Neural cell (in vitro differentiated cells): ENCODE measurements around the gene NDUFA11. TPM values are rescaled to one million over a fixed set of nuclear protein-coding genes. Genes with fewer than 3 reads are reported as not detected.

Experiments
- H2AFZ ChIP-seq: fragments of 200-600, 300-800 bp; sonication (generic), shearing (Covaris generic); 2 replicates; pipeline ENCODE4 v1.6.0; 2014; ENCODE audit warnings: low read depth, mild to moderate bottlenecking, antibody characterized with exemption, low read length, moderate library complexity
- H3F3A ChIP-seq: fragments of 200-600 bp; shearing (Covaris generic); 2 replicates; pipeline ENCODE4 v1.6.1; 2016; ENCODE audit warnings: mild to moderate bottlenecking, moderate library complexity, mixed read lengths, antibody characterized with exemption, low read length; ENCODE audit not compliant: insufficient read depth, poor library complexity, severe bottlenecking
- H3K27ac ChIP-seq: fragments of 200-600, 300-800 bp; sonication (generic), shearing (Covaris generic); 2 replicates; pipeline ENCODE4 v1.5.1; 2014; ENCODE audit warnings: mild to moderate bottlenecking, low read length, moderate library complexity
- H3K27me3 ChIP-seq: fragments of 300-800, 200-600 bp; sonication (generic), shearing (Covaris generic); 2 replicates; pipeline ENCODE4 v1.6.0; 2014; ENCODE audit warnings: mild to moderate bottlenecking, low read depth, low read length, moderate library complexity; ENCODE audit not compliant: insufficient read depth
- H3K36me3 ChIP-seq: fragments of 300-800, 200-600 bp; sonication (generic), shearing (Covaris generic); 2 replicates; pipeline ENCODE4 v1.5.1; 2014; ENCODE audit warnings: mild to moderate bottlenecking, antibody characterized with exemption, low read length, moderate library complexity; ENCODE audit not compliant: insufficient read depth
- H3K4me2 ChIP-seq: fragments of 300-800, 200-600 bp; sonication (generic), shearing (Covaris generic); 2 replicates; pipeline ENCODE4 v1.6.0; 2014; ENCODE audit warnings: mild to moderate bottlenecking, low read length
- H3K4me3 ChIP-seq: fragments of 300-800, 200-600 bp; sonication (generic), shearing (Covaris generic); 2 replicates; pipeline ENCODE4 v1.5.1; 2014; ENCODE audit warnings: mild to moderate bottlenecking, low read length, moderate library complexity
- H3K79me2 ChIP-seq: fragments of 200-600 bp; shearing (Covaris generic); replicated peaks from 2 replicates; pipeline ENCODE4 v1.6.0; 2014; ENCODE audit warnings: mild to moderate bottlenecking, low read length, moderate library complexity; ENCODE audit not compliant: insufficient read depth
- H3K9ac ChIP-seq: fragments of 300-800, 200-600 bp; sonication (generic), shearing (Covaris generic); 2 replicates; pipeline ENCODE4 v1.6.1; 2016; ENCODE audit warnings: mild to moderate bottlenecking, low read length, mixed read lengths
- H3K9me2 ChIP-seq: fragments of 200-600 bp; shearing (Covaris generic); 2 replicates; pipeline ENCODE4 v1.6.1; 2016; ENCODE audit warnings: mild to moderate bottlenecking, low read length, mixed read lengths; ENCODE audit not compliant: insufficient read depth
- H3K9me3 ChIP-seq: fragments of 200-600, 300-800 bp; sonication (generic), shearing (Covaris generic); 2 replicates; pipeline ENCODE4 v1.6.1; 2016; ENCODE audit warnings: mild to moderate bottlenecking, mixed run types, low read length, moderate library complexity, mixed read lengths
- H4K20me1 ChIP-seq: fragments of 200-600 bp; shearing (Covaris generic); 2 replicates; pipeline ENCODE4 v1.6.1; 2016; ENCODE audit warnings: mild to moderate bottlenecking, mixed run types; ENCODE audit not compliant: insufficient read depth
- CTCF ChIP-seq: fragments of 450-650 bp; IDR thresholded peaks from 2 replicates; pipeline ENCODE4 v1.5.1; 2014; ENCODE audit warnings: antibody characterized with exemption, mild to moderate bottlenecking, moderate library complexity; ENCODE audit not compliant: poor library complexity, severe bottlenecking
- EP300 ChIP-seq: fragments of 450-650 bp; conservative IDR thresholded peaks from 2 replicates; pipeline ENCODE4 v1.6.1; 2014; ENCODE audit warnings: antibody characterized with exemption, mild to moderate bottlenecking, moderate library complexity; ENCODE audit not compliant: poor library complexity, severe bottlenecking
- EZH2 ChIP-seq: fragments of 200-600, 300-800 bp; shearing (Covaris generic), sonication (generic); IDR thresholded peaks from 2 replicates; pipeline ENCODE4 v1.6.1; 2014; ENCODE audit warnings: antibody characterized with exemption, low read length, borderline replicate concordance, mild to moderate bottlenecking; ENCODE audit not compliant: insufficient read depth, poor library complexity, severe bottlenecking
- MXI1 ChIP-seq: fragments of 450-650 bp; conservative IDR thresholded peaks from 2 replicates; pipeline ENCODE4 v1.6.1; 2014; ENCODE audit warnings: antibody characterized with exemption, mild to moderate bottlenecking; ENCODE audit not compliant: poor library complexity, severe bottlenecking
- POLR2AphosphoS5 ChIP-seq: IDR thresholded peaks from 2 replicates; pipeline ENCODE4 v1.6.1; 2012
- RAD21 ChIP-seq: fragments of 450-650 bp; conservative IDR thresholded peaks from 2 replicates; pipeline ENCODE4 v1.6.1; 2014; ENCODE audit warnings: antibody characterized with exemption, mild to moderate bottlenecking, moderate library complexity
- REST ChIP-seq: IDR thresholded peaks from 2 replicates; pipeline ENCODE4 v1.6.1; 2012; ENCODE audit warnings: borderline replicate concordance
- SMC3 ChIP-seq: fragments of 450-650 bp; conservative IDR thresholded peaks from 2 replicates; pipeline ENCODE4 v1.6.1; 2014; ENCODE audit warnings: antibody characterized with exemption, mild to moderate bottlenecking, moderate library complexity; ENCODE audit not compliant: poor library complexity
- TAF1 ChIP-seq: IDR thresholded peaks from 2 replicates; pipeline ENCODE4 v1.6.1; 2012; ENCODE audit warnings: low read depth
- polyA plus RNA-seq: library from polyadenylated mRNA; depleted of rRNA; stranded (reverse); fragments of >200 nt; gene quantifications from 2 replicates; pipeline ENCODE4 v1.2.3, GENCODE V29; 2014

The NDUFA11 gene
- polyA plus RNA-seq, 1 donor from 2014 or later, result 594 TPM

- TF ChIP-seq TAF1 (no peak), POLR2AphosphoS5 (no peak), CTCF (no peak), EP300 (no peak), SMC3 (no peak)
- Histone ChIP-seq H3K27ac (no peak overlapping the region), H3K79me2 (peaks cover 49% of the 10 kb centered on the region), H3F3A (no peaks in the 10 kb centered on the region), H3K36me3 (peaks cover 6% of the 10 kb centered on the region), H4K20me1 (peaks cover 3% of the 10 kb centered on the region), H2AFZ (no peak overlapping the region), H3K4me3 (no peak overlapping the region), H3K9ac (no peak overlapping the region), H3K27me3 (no peaks in the 10 kb centered on the region), H3K9me2 (no peaks in the 10 kb centered on the region), H3K9me3 (no peaks in the 10 kb centered on the region), H3K4me2 (no peak overlapping the region)
Observed at GRCh38 chr19:5950741-5951140, 47.2 kb upstream of the NDUFA11 start.

GRCh38 chr19:5949792-5950305, 46.3 kb upstream of the NDUFA11 start:
- no peaks in the 10 kb centered on the region for H3F3A ChIP-seq
- H3K4me3 ChIP-seq, result no peak overlapping the region
- H2AFZ ChIP-seq, result no peak overlapping the region
- H3K27ac ChIP-seq, result no peak overlapping the region
- no peaks in the 10 kb centered on the region for H3K9me2 ChIP-seq
- H3K79me2 ChIP-seq, result peaks cover 53% of the 10 kb centered on the region
- H3K27me3 ChIP-seq, result no peaks in the 10 kb centered on the region
- H3K9me3 ChIP-seq, result no peaks in the 10 kb centered on the region
- peaks cover 3% of the 10 kb centered on the region for H4K20me1 ChIP-seq
- peaks cover 6% of the 10 kb centered on the region for H3K36me3 ChIP-seq
- no peak overlapping the region for H3K4me2 ChIP-seq
- H3K9ac ChIP-seq, result no peak overlapping the region
- no peak for TF ChIP-seq RAD21
- no peak for TF ChIP-seq EZH2
- TF ChIP-seq POLR2AphosphoS5, result no peak
- no peak for TF ChIP-seq REST
- no peak for TF ChIP-seq TAF1
- TF ChIP-seq EP300, result no peak
- no peak for TF ChIP-seq SMC3
- no peak for TF ChIP-seq MXI1
- TF ChIP-seq CTCF, result no peak
